ENCODE measurements around the gene SNAI3.

SNAI3 gene

DNA sequence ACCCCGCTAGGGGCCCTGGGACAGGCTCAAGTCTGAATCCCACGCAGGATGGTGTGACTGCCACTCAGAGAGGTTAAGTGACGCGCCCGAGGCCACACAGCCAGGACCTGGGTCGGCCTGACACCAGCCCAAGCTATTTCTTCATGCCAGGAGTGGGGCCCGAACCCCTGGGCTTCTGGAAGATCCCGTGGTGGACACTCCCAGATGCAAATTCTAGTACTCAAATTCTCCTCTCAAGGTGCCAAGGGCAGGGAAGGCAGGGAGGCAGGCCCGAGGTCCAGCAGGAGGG lies 42.7 kb downstream of the SNAI3 start:
- Histone ChIP-seq H3K9me3 (ENCODE audit: insufficient read depth, low read length) (peaks cover 4% of the 10 kb centered on the region; the same call in 1 of the 2 replicates), H3F3A (ENCODE audit: insufficient read depth) (peaks cover under 1% of the 10 kb centered on the region; the same call in 1 of the 2 replicates), H2AFZ (ENCODE audit: low read depth, low read length, severe bottlenecking) (no peak overlapping the region), H4K20me1 (ENCODE audit: low read depth, low read length) (no peaks in the 10 kb centered on the region; the same call in 1 of the 2 replicates), H3K4me2 (ENCODE audit: low read depth, low read length, poor library complexity, severe bottlenecking) (no peak overlapping the region), H3K27ac (ENCODE audit: low read depth, low read length) (no peak overlapping the region), H3K79me2 (ENCODE audit: insufficient read depth, low read length) (peaks cover 6% of the 10 kb centered on the region), H3K27me3 (ENCODE audit: low read length) (no peaks in the 10 kb centered on the region), H3K9me2 (replicated peaks; ENCODE audit: insufficient read depth, low read length) (no peaks in the 10 kb centered on the region), H3K4me3 (ENCODE audit: insufficient read depth, low read length, poor library complexity, severe bottlenecking) (no peak overlapping the region), H3K9ac (ENCODE audit: low read length) (no peak overlapping the region), H3K36me3 (ENCODE audit: low read length) (no peaks in the 10 kb centered on the region)
- TF ChIP-seq EZH2phosphoT487 (conservative IDR thresholded peaks at IDR 0.05; ENCODE audit: low read length) = no peak
- TF ChIP-seq, protein P1, sequence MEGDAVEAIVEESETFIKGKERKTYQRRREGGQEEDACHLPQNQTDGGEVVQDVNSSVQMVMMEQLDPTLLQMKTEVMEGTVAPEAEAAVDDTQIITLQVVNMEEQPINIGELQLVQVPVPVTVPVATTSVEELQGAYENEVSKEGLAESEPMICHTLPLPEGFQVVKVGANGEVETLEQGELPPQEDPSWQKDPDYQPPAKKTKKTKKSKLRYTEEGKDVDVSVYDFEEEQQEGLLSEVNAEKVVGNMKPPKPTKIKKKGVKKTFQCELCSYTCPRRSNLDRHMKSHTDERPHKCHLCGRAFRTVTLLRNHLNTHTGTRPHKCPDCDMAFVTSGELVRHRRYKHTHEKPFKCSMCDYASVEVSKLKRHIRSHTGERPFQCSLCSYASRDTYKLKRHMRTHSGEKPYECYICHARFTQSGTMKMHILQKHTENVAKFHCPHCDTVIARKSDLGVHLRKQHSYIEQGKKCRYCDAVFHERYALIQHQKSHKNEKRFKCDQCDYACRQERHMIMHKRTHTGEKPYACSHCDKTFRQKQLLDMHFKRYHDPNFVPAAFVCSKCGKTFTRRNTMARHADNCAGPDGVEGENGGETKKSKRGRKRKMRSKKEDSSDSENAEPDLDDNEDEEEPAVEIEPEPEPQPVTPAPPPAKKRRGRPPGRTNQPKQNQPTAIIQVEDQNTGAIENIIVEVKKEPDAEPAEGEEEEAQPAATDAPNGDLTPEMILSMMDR (IDR thresholded peaks at IDR 0.05; ENCODE audit: insufficient read depth, low read length, poor library complexity, severe bottlenecking) = no peak

DNA sequence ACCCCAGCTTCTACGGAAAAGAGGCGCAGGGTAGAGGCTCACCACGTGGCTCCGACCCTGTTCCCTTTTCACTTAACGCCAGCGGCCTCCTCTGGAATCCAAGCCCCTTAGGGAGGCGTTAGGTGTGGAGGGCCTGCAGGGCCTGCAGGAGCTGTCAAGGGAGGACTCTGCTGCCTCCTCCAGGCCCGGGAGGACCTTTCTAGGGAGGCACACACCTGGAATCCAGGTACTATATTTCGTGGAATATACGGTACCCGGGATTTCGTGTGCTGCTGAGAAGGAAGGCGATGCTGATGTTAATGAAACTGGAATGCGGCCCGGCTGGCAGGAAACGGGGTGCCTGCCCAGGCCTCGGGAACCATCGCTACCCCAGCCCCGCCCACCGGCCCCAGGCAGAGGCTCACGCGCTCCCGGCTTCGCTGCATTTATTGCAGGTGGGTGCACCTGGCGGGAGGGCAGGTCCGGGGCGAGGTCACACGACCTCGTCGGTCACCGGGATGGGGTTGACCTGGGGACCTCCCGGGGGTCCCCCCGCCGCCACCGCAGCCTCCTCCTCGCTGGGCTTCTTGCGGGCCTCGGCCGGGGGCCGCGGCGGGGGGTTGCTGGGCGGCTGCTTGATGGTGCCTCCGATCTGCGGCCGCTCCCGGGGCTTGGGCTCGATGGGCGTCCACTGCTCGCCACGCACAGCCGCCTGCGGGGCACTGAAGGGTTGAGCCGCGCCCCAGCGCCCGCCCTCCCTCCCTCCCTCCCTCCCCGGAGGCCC lies 43.2 kb downstream of the SNAI3 start:
- Histone ChIP-seq H3K9ac (ENCODE audit: low read length) (no peak overlapping the region), H4K20me1 (ENCODE audit: low read depth, low read length) (no peaks in the 10 kb centered on the region; the same call in 1 of the 2 replicates), H3K9me3 (ENCODE audit: insufficient read depth, low read length) (peaks cover 9% of the 10 kb centered on the region; the same call in 1 of the 2 replicates), H3K36me3 (ENCODE audit: low read length) (no peaks in the 10 kb centered on the region), H3K79me2 (ENCODE audit: insufficient read depth, low read length) (peaks cover 1% of the 10 kb centered on the region), H2AFZ (ENCODE audit: low read depth, low read length, severe bottlenecking) (no peak overlapping the region), H3K9me2 (replicated peaks; ENCODE audit: insufficient read depth, low read length) (no peaks in the 10 kb centered on the region), H3K4me3 (ENCODE audit: insufficient read depth, low read length, poor library complexity, severe bottlenecking) (no peak overlapping the region), H3K27me3 (ENCODE audit: low read length) (no peaks in the 10 kb centered on the region), H3F3A (ENCODE audit: insufficient read depth) (peaks cover 6% of the 10 kb centered on the region), H3K4me2 (ENCODE audit: low read depth, low read length, poor library complexity, severe bottlenecking) (no peak overlapping the region), H3K27ac (ENCODE audit: low read depth, low read length) (no peak overlapping the region)
- no peak for TF ChIP-seq EZH2phosphoT487 (conservative IDR thresholded peaks at IDR 0.05; ENCODE audit: low read length)
- TF ChIP-seq, protein P1 (IDR thresholded peaks at IDR 0.05; ENCODE audit: insufficient read depth, low read length, poor library complexity, severe bottlenecking) = no peak

DNA sequence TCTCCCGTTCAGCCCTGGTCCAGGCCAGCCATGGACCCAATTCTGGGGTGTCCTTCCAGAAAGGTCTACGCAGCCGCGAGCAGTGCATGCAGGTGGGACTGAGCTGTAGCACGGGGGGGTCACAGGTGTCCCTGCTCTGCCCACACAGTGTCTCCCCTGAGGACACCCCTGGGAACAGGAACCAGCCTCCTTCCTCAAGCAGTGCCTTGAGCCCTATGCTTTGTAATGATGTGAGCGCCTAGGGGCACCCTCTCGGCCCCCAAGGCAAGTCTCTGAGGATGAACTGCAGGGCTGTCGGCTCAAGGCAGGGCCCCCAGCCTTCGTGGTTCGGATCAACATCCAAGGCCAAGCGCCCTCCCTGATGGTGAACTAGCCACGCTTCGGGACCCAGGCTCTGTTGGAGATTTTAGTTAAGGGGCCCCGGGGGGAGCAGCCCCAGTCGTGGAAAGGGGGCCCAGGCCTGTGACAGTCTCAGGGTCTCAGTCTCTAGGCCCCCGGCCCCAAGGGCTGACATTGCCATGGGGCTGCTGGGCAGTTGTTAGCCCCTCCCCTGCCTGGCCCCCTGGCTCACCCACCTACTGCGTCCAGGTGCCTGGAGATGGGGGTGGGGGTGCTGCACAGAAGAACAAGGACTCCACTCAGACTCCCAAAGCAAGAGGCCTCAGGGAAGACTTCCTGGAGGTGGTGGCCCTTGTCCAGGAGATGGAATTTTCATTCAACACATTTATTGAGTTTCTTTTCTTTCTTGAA lies 45.6 kb downstream of the SNAI3 start:
- TF ChIP-seq EZH2phosphoT487 (conservative IDR thresholded peaks at IDR 0.05; ENCODE audit: low read length) = 0 out of 2 replicates have a peak, but pooled peaks have one; percentile 11
- TF ChIP-seq, protein P1 (IDR thresholded peaks at IDR 0.05; ENCODE audit: insufficient read depth, low read length, poor library complexity, severe bottlenecking) = no peak
- Histone ChIP-seq H3F3A (ENCODE audit: insufficient read depth) (peaks cover 11% of the 10 kb centered on the region), H3K27ac (ENCODE audit: low read depth, low read length) (no peak overlapping the region), H3K9me2 (replicated peaks; ENCODE audit: insufficient read depth, low read length) (no peaks in the 10 kb centered on the region), H4K20me1 (ENCODE audit: low read depth, low read length) (no peaks in the 10 kb centered on the region; the same call in 1 of the 2 replicates), H3K36me3 (ENCODE audit: low read length) (no peaks in the 10 kb centered on the region), H3K9ac (ENCODE audit: low read length) (no peak overlapping the region), H3K4me3 (ENCODE audit: insufficient read depth, low read length, poor library complexity, severe bottlenecking) (no peak overlapping the region), H3K27me3 (ENCODE audit: low read length) (no peaks in the 10 kb centered on the region), H3K4me2 (ENCODE audit: low read depth, low read length, poor library complexity, severe bottlenecking) (no peak overlapping the region), H3K9me3 (ENCODE audit: insufficient read depth, low read length) (peaks cover 14% of the 10 kb centered on the region; the same call in 1 of the 2 replicates), H2AFZ (ENCODE audit: low read depth, low read length, severe bottlenecking) (no peak overlapping the region), H3K79me2 (ENCODE audit: insufficient read depth, low read length) (no peaks in the 10 kb centered on the region)

Data from SU-DHL-6 (cell line).